Heart right ventricle (tissue), 16 donors: ENCODE measurements around the gene COA1. TPM values are rescaled to one million over a fixed set of nuclear protein-coding genes. Genes with fewer than 3 reads are reported as not detected.

Experiments used
- ATAC-seq, 8 donors: fragments of 200-7000 bp; cut with Tn5 transposase; one replicate each; pipeline ENCODE4 v1.9.1; 2020; ENCODE audit warnings: mild to moderate bottlenecking in 8 of 8, moderate library complexity in 8 of 8, moderate number of reproducible peaks in 1 of 8
- DNase-seq, 2 donors: peaks; one replicate each; pipeline ENCODE4 v3.0.0-alpha.2; 2020
- H3K27ac ChIP-seq, 10 donors: fragments of 200-600 bp; sonication (generic) in 2 of 10; one replicate each; pipeline versions ENCODE4 v1.5.0 to v1.8.0; 2020 to 2022; ENCODE audit warnings: mild to moderate bottlenecking in 3 of 10
- H3K27me3 ChIP-seq, 7 donors: fragments of 200-600 bp; one replicate each; pipeline ENCODE4 v1.8.0; 2021 to 2022; ENCODE audit warnings: mild to moderate bottlenecking in 2 of 7
- H3K36me3 ChIP-seq, 9 donors: fragments of 200-600 bp; sonication (generic) in 1 of 9; one replicate each; pipeline versions ENCODE4 v1.5.0 to v1.8.0; 2020 to 2022; ENCODE audit warnings: mild to moderate bottlenecking in 2 of 9
- H3K4me1 ChIP-seq, 9 donors: fragments of 200-600 bp; sonication (generic) in 1 of 9; one replicate each; pipeline versions ENCODE4 v1.5.0 to v1.8.0; 2020 to 2022; ENCODE audit warnings: mild to moderate bottlenecking in 4 of 9
- H3K4me3 ChIP-seq, 10 donors: fragments of 200-600 bp; sonication (generic) in 2 of 10; one replicate each; pipeline versions ENCODE4 v1.5.0 to v1.8.0; 2020 to 2022; ENCODE audit warnings: mild to moderate bottlenecking in 7 of 10, moderate library complexity in 2 of 10
- H3K9me3 ChIP-seq, 11 donors: fragments of 200-600 bp in 10 of 11; sonication (generic) in 2 of 11; one replicate each; pipeline versions ENCODE4 v1.5.0 to v1.8.0; 2013 to 2022; ENCODE audit warnings: mild to moderate bottlenecking in 2 of 11, control low read depth in 1 of 11, moderate library complexity in 1 of 11
- CTCF ChIP-seq, 9 donors: fragments of 200-600 bp; sonication (generic) in 2 of 9; IDR thresholded peaks; one replicate each; pipeline versions ENCODE4 v1.5.0 to v1.8.0; 2021 to 2022; ENCODE audit warnings: antibody characterized with exemption in 9 of 9, mild to moderate bottlenecking in 5 of 9, moderate library complexity in 1 of 9
- WGBS, 2 donors: extraction: QIAGEN DNeasy Blood & Tissue Kit; methylation state at CpG; one replicate each; pipeline ENCODE4 v1.1.7; 2013; ENCODE audit warnings: inconsistent platforms in 1 of 2; 5-methylcytosine and 5-hydroxymethylcytosine counted together
- intact Hi-C, 10 donors: fragments of 100-400 bp; cut with DNase I; formaldehyde crosslinking; loops; one replicate each; pipeline versions ENCODE4 v1.11.1 to v1.14.2; 2022
- polyA plus RNA-seq, 2 donors: library from polyadenylated mRNA; stranded (reverse); fragments of 200-250 nt; gene quantifications; one replicate each; pipeline ENCODE4 v1.2.3, GENCODE V29; 2013
- total RNA-seq, 10 donors: library from RNA; stranded (reverse); fragmentation: NEBNext Ultra II Directional in 3 of 10; extraction: Animal tissue kit (Norgen Biotek cat#: 25700) in 3 of 10; gene quantifications; one replicate each; pipeline versions ENCODE4 v1.2.1 to v1.2.4, GENCODE V29; 2021 to 2023
- donor health status: Arrhythmogenic right ventricular cardiomyopathy.
- donor health status: ischemic (EF 13 %, LVEDD 7.1; RV severe dilation, severe dysfunction).
- donor health status: healthy with polysubstance abuse.
- donor health status: DM: no; HTN: yes; CAD: no.
- donor health status: DM: no; HTN: no; CAD: no.
- donor health status: ischemic (EF 25% LVEDD 6.9; RV normal size, moderate dysfunction).
- donor health status: ischemic (EF 25% LVEDD 5.7; RV mildly dilated, moderate dysfunction).
- donor health status: healthy.
- donor health status: DM: yes; HTN: yes; CAD: no.
- donor health status: Ischemic cardiomyopathy.
- donor health status: ischemic (EF 35%, LVEDD 5.7; RV mildly dilated, moderate dysfunction).
- donor health status: nonischemic (EF 11% LVEDD 7.7; RV severe dilation, severe dysfunction).
- donor health status: DM: yes; HTN: yes; CAD: no.
- donor health status: PGD.
- donor health status: ischemic (EF 29% LVEDD 5.4; RV normal size, mild dysfunction).
- donor health status: nonischemic (EF 23%, LVEDD 6.1; RV moderate dilation, normal function).

The COA1 gene
- total and polyA plus RNA-seq, 12 donors, result 52.1 to 83.3 (median 75.4) TPM

- ATAC-seq (no peak), DNase-seq (no peak)
- no peak overlapping the region for H3K4me3 ChIP-seq
- no peak for TF ChIP-seq CTCF (IDR thresholded peaks at IDR 0.05)
- H3K36me3 ChIP-seq, result no peaks in the 10 kb centered on the region
- H3K9me3 ChIP-seq, result peaks cover 0 to 4% (median 0%) of the 10 kb centered on the region in 11 donors
- H3K4me1 ChIP-seq, result peaks cover 0 to 36% (median 7%) of the 10 kb centered on the region in 9 donors
- WGBS, 2 donors, result 83 to 84% methylated on average over 5 of the region's 5 CpGs
- no peak overlapping the region for H3K27ac ChIP-seq
- intact Hi-C loops, result loop anchor here in 4 of 10 donors (1.0 to 5.0 kb wide), 3 partner anchors 51 to 116 kb away; partner anchors contain the start of gene STK17A (in 1 of the 4)
- no peaks in the 10 kb centered on the region for H3K27me3 ChIP-seq
Observed at GRCh38 chr7:43698460-43699255, 30.7 kb downstream of the COA1 start.

DNA sequence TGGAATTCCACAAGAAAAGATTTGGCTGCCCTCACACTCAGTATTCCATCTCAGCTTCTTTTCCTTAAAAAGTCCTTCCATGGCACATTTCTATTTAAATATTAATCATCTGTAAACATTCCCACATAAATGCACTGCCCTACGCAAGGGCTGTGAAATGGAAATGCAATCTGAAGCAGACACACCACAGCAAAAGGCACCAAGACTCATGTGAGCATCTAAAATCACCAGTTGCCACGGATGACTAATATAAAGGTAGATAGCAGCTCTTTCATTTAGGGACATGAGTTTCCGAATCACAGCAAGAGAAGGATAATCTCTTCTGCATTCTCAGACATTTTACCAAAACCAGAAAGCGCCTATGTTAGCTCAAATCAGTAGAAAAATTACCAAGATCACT, 31.6 kb downstream of the COA1 start:
- Histone ChIP-seq H3K27me3 (no peaks in the 10 kb centered on the region), H3K4me3 (no peak overlapping the region), H3K36me3 (no peaks in the 10 kb centered on the region), H3K27ac (no peak overlapping the region), H3K9me3 (no peaks in the 10 kb centered on the region), H3K4me1 (peaks cover 0 to 36% (median 7%) of the 10 kb centered on the region in 9 donors)
- DNase-seq (no peak), ATAC-seq (no peak)
- WGBS, 2 donors, result 84 to 91% methylated on average over 4 of the region's 4 CpGs
- intact Hi-C loops, result loop anchor here in 2 of 10 donors (5.0 kb wide), 2 partner anchors 50 to 115 kb away; partner anchors contain the start of gene STK17A (in 1 of the 2)
- TF ChIP-seq CTCF (IDR thresholded peaks at IDR 0.05), result no peak

GRCh38 chr7:43695365-43695764, 34.0 kb downstream of the COA1 start:
- Histone ChIP-seq H3K4me1 (peaks cover 0 to 35% (median 6%) of the 10 kb centered on the region in 9 donors), H3K27me3 (no peaks in the 10 kb centered on the region), H3K4me3 (no peak overlapping the region), H3K9me3 (no peaks in the 10 kb centered on the region), H3K27ac (no peak overlapping the region), H3K36me3 (no peaks in the 10 kb centered on the region)
- DNase-seq (no peak), ATAC-seq (no peak)
- intact Hi-C loops, result loop anchor here in 2 of 10 donors (5.0 kb wide), 2 partner anchors 48 to 113 kb away; partner anchors contain the start of gene STK17A (in 1 of the 2)
- no peak for TF ChIP-seq CTCF (IDR thresholded peaks at IDR 0.05)
- WGBS, 2 donors, result 96 to 100% methylated on average over 1 of the region's 1 CpG

GRCh38 chr7:43694399-43694748, 34.9 kb downstream of the COA1 start:
- no peaks in the 10 kb centered on the region for H3K36me3 ChIP-seq
- no peak for TF ChIP-seq CTCF (IDR thresholded peaks at IDR 0.05)
- intact Hi-C loops, result no loop called here
- WGBS, 2 donors, result 96 to 99% methylated on average over 2 of the region's 2 CpGs
- H3K9me3 ChIP-seq, result no peaks in the 10 kb centered on the region
- no peak for DNase-seq
- H3K4me1 ChIP-seq, result peaks cover 0 to 26% (median 2%) of the 10 kb centered on the region in 9 donors
- H3K27me3 ChIP-seq, result no peaks in the 10 kb centered on the region
- H3K27ac ChIP-seq, result no peak overlapping the region
- H3K4me3 ChIP-seq, result no peak overlapping the region
- ATAC-seq, result no peak
